K562 (cell line): ENCODE data around the gene BRAT1. TPM values are rescaled to one million over a fixed set of nuclear protein-coding genes. Genes with fewer than 3 reads are reported as not detected.

Source experiments
- C11orf30 ChIP-seq: fragments of 450-650 bp; IDR thresholded peaks from 2 replicates; pipeline ENCODE4 v1.6.1; 2016; ENCODE audit warnings: low read depth, mild to moderate bottlenecking
- FOXK1 ChIP-seq: sonication (generic); formaldehyde crosslinking; IDR thresholded peaks from 2 replicates; pipeline ENCODE4 v1.8.0; 2022; ENCODE audit warnings: missing genetic modification reagents, mild to moderate bottlenecking, borderline replicate concordance
- HNRNPLL ChIP-seq: fragments of 200-400 bp; formaldehyde crosslinking; IDR thresholded peaks from 2 replicates; pipeline ENCODE4 v1.6.1; 2017; ENCODE audit warnings: low read length, low read depth, mild to moderate bottlenecking; ENCODE audit not compliant: poor library complexity, severe bottlenecking
- LEF1 ChIP-seq: fragments of 450-650 bp; IDR thresholded peaks from 2 replicates; pipeline ENCODE4 v1.6.1; 2016; ENCODE audit warnings: mild to moderate bottlenecking
- POLR3A ChIP-seq: IDR thresholded peaks from 2 replicates; pipeline ENCODE4 v1.6.1; 2011; ENCODE audit warnings: borderline replicate concordance, mild to moderate bottlenecking, moderate library complexity; ENCODE audit not compliant: insufficient read length, insufficient read depth; ENCODE audit errors: extremely low read depth
- RFX1 ChIP-seq: fragments of 450-650 bp; IDR thresholded peaks from 2 replicates; pipeline ENCODE4 v1.6.1; 2016; ENCODE audit warnings: mild to moderate bottlenecking, moderate library complexity
- SIN3A ChIP-seq, 2 experiments: fragments of 150-350 bp in 1 of 2; IDR thresholded peaks; 2 replicates each; pipeline ENCODE4 v1.6.1; 2011 to 2016; ENCODE audit warnings: borderline replicate concordance in 2 of 2, low read depth in 2 of 2, low read length in 2 of 2, mild to moderate bottlenecking in 2 of 2, moderate library complexity in 2 of 2; ENCODE audit not compliant: control insufficient read depth in 1 of 2
- STAT5A ChIP-seq: IDR thresholded peaks from 2 replicates; pipeline ENCODE4 v1.6.1; 2012; ENCODE audit warnings: low read length, inconsistent platforms, borderline replicate concordance
- ZNF354B ChIP-seq: fragments of 250-450 bp; sonication (Bioruptor Pico); IDR thresholded peaks from 2 replicates; pipeline ENCODE4 v1.4.0; 2020
- polyA plus RNA-seq, 8 experiments: library from polyadenylated mRNA; depleted of rRNA in 4 of 8; stranded (reverse) in 5 of 8; unstranded in 3 of 8; fragments of >200 nt; fragmentation: Nextera tagmentation in 2 of 8; fragmentation: Illumina TruSeq in 1 of 8; extraction: Ambion mirVana in 2 of 8; extraction: Trizol in 1 of 8; gene quantifications; 2 replicates each; pipeline versions ENCODE4 v1.2.1 to v1.2.3, GENCODE V29; 2011 to 2014; ENCODE audit warnings: inconsistent platforms in 1 of 8, missing spikeins in 1 of 8
- total RNA-seq, 7 experiments: library from RNA; depleted of rRNA in 6 of 7; stranded (reverse); fragments of >200 nt in 6 of 7; fragmentation: Illumina TruSeq in 2 of 7; extraction: Trizol in 2 of 7; gene quantifications; 2 replicates each; pipeline versions ENCODE4 v1.2.1 to v1.2.3, GENCODE V29; 2011 to 2021; ENCODE audit warnings: low replicate concordance in 1 of 7
- TF ChIP-seq, protein P1 (sequence below): fragments of 250-450 bp; sonication (Bioruptor Pico); IDR thresholded peaks from 2 replicates; pipeline ENCODE4 v1.5.0; 2021
- TF ChIP-seq, protein P2 (sequence below): fragments of 450-650 bp; IDR thresholded peaks from 2 replicates; pipeline ENCODE4 v1.6.1; 2016; ENCODE audit warnings: antibody characterized with exemption
- TF ChIP-seq, protein P3 (sequence below): fragments of 250-450 bp; sonication (Bioruptor Pico); IDR thresholded peaks from 2 replicates; pipeline ENCODE4 v1.8.0; 2022; ENCODE audit warnings: inconsistent platforms, mild to moderate bottlenecking, moderate library complexity, borderline replicate concordance

Gene BRAT1
- total and polyA plus RNA-seq, 9 of the 15 experiments (the other 6 are each of a cell fraction or from before 2014, with no cell fraction given) = 0.13 to 49.6 (median 10.5) TPM

DNA sequence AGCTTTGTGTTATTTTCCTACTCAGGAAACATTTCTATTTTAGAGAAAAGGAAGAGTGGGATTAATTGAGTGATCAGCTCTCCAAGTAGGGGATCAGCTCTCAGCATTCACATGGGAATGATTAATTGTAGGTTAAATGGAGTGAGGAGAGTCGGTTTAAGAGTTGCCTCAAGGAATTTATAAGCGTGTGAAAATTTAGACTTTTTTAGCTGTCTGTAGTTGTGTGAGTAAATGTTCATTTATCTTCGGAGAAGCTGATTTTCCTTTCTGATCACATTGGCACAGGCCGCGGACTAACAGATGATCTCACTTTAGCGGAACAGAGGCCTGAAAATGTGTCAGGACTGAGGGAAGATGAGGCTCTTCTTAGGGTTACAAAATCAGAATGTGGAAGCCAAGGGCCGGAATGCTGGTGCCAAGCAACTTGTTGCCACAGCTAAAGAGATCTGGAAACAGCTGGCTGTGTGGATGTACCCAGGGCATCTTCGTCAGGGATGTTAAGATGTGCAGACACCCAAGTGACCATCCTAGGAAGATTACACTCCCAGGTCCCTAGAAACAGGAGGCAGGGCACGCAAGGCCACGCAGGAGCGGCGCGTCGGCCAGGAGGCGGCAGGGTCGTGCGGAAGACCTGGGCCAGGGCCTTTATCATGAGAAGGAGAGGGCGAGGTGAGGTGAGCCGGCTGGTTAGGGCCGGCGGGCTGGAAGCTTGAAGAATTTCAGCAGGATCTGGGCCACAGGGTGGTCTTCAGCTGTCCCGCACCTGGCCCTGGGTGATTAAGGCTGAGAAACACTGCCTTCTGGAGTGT lies 41.3 kb upstream of the BRAT1 start (continued):
- TF ChIP-seq, protein P1, sequence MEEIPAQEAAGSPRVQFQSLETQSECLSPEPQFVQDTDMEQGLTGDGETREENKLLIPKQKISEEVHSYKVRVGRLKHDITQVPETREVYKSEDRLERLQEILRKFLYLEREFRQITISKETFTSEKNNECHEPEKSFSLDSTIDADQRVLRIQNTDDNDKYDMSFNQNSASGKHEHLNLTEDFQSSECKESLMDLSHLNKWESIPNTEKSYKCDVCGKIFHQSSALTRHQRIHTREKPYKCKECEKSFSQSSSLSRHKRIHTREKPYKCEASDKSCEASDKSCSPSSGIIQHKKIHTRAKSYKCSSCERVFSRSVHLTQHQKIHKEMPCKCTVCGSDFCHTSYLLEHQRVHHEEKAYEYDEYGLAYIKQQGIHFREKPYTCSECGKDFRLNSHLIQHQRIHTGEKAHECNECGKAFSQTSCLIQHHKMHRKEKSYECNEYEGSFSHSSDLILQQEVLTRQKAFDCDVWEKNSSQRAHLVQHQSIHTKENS = no peak
- no peak for TF ChIP-seq FOXK1 (CRISPR knock-in tag)
- no peak for TF ChIP-seq LEF1
- TF ChIP-seq, protein P2, sequence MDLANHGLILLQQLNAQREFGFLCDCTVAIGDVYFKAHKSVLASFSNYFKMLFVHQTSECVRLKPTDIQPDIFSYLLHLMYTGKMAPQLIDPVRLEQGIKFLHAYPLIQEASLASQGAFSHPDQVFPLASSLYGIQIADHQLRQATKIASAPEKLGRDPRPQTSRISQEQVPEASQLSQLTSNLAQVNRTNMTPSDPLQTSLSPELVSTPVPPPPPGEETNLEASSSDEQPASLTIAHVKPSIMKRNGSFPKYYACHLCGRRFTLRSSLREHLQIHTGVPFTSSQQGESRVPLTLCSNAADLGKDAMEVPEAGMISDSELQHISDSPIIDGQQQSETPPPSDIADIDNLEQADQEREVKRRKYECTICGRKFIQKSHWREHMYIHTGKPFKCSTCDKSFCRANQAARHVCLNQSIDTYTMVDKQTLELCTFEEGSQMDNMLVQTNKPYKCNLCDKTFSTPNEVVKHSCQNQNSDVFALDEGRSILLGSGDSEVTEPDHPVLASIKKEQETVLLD = no peak
- no peak for TF ChIP-seq RFX1
- no peak for TF ChIP-seq STAT5A
- no peak for TF ChIP-seq POLR3A
- no peak for TF ChIP-seq SIN3A (IDR thresholded peaks at IDR 0.05; ENCODE audit: borderline replicate concordance in 2 of 2, control insufficient read depth in 1 of 2, low read depth in 2 of 2, low read length in 2 of 2)
- TF ChIP-seq HNRNPLL = no peak
- TF ChIP-seq C11orf30 = no peak
- TF ChIP-seq, protein P3, sequence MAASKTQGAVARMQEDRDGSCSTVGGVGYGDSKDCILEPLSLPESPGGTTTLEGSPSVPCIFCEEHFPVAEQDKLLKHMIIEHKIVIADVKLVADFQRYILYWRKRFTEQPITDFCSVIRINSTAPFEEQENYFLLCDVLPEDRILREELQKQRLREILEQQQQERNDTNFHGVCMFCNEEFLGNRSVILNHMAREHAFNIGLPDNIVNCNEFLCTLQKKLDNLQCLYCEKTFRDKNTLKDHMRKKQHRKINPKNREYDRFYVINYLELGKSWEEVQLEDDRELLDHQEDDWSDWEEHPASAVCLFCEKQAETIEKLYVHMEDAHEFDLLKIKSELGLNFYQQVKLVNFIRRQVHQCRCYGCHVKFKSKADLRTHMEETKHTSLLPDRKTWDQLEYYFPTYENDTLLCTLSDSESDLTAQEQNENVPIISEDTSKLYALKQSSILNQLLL (CRISPR knock-in tag) = no peak
- TF ChIP-seq ZNF354B (CRISPR knock-in tag) = no peak
